ENCODE measurements around the gene UBE2G2.
A peak's percentile ranks its signal among the peaks of the same experiment; 100 is the strongest.

UBE2G2 gene

GRCh38 chr21:44828362-44829056 is 26.9 kb upstream of the UBE2G2 start:
- FAIRE-seq (no peak), DNase-seq (ENCODE audit: insufficient read length, low spot score) (no peak)
- no peak for TF ChIP-seq POLR2A (IDR thresholded peaks at IDR 0.05; ENCODE audit: low read depth, low read length)
- TF ChIP-seq PAX5 (IDR thresholded peaks at IDR 0.05; ENCODE audit: insufficient read depth, low read length, severe bottlenecking) = no peak
- no peak for TF ChIP-seq SPI1 (IDR thresholded peaks at IDR 0.05; ENCODE audit: low read depth, low read length)
- no peak for TF ChIP-seq POLR2AphosphoS5 (IDR thresholded peaks at IDR 0.05; ENCODE audit: low read depth, low read length)
- no peak for TF ChIP-seq TAF1 (IDR thresholded peaks at IDR 0.05; ENCODE audit: low read depth, low read length)
- TF ChIP-seq POU2F2 (IDR thresholded peaks at IDR 0.05; ENCODE audit: low read depth, low read length) = no peak

- DNase-seq (ENCODE audit: insufficient read length, low spot score) (no peak), FAIRE-seq (no peak)
- no peak for TF ChIP-seq SPI1 (IDR thresholded peaks at IDR 0.05; ENCODE audit: low read depth, low read length)
- no peak for TF ChIP-seq PAX5 (IDR thresholded peaks at IDR 0.05; ENCODE audit: insufficient read depth, low read length, severe bottlenecking)
- no peak for TF ChIP-seq POU2F2 (IDR thresholded peaks at IDR 0.05; ENCODE audit: low read depth, low read length)
- no peak for TF ChIP-seq POLR2A (IDR thresholded peaks at IDR 0.05; ENCODE audit: low read depth, low read length)
- no peak for TF ChIP-seq TAF1 (IDR thresholded peaks at IDR 0.05; ENCODE audit: low read depth, low read length)
- TF ChIP-seq POLR2AphosphoS5 (IDR thresholded peaks at IDR 0.05; ENCODE audit: low read depth, low read length) = no peak
These were observed 21.6 kb upstream of the UBE2G2 start for GRCh38 chr21:44823179-44823660.

GRCh38 chr21:44822484-44823178 is 21.0 kb upstream of the UBE2G2 start:
- DNase-seq (ENCODE audit: insufficient read length, low spot score) (no peak), FAIRE-seq (no peak)
- TF ChIP-seq POLR2AphosphoS5 (IDR thresholded peaks at IDR 0.05; ENCODE audit: low read depth, low read length) (no peak), PAX5 (IDR thresholded peaks at IDR 0.05; ENCODE audit: insufficient read depth, low read length, severe bottlenecking) (no peak), TAF1 (IDR thresholded peaks at IDR 0.05; ENCODE audit: low read depth, low read length) (no peak), POLR2A (IDR thresholded peaks at IDR 0.05; ENCODE audit: low read depth, low read length) (no peak), POU2F2 (IDR thresholded peaks at IDR 0.05; ENCODE audit: low read depth, low read length) (no peak), SPI1 (IDR thresholded peaks at IDR 0.05; ENCODE audit: low read depth, low read length) (no peak)

- FAIRE-seq (no peak), DNase-seq (ENCODE audit: insufficient read length, low spot score) (no peak)
- TF ChIP-seq SPI1 (IDR thresholded peaks at IDR 0.05; ENCODE audit: low read depth, low read length) (no peak), POLR2A (IDR thresholded peaks at IDR 0.05; ENCODE audit: low read depth, low read length) (no peak), POU2F2 (IDR thresholded peaks at IDR 0.05; ENCODE audit: low read depth, low read length) (no peak), PAX5 (IDR thresholded peaks at IDR 0.05; ENCODE audit: insufficient read depth, low read length, severe bottlenecking) (no peak), POLR2AphosphoS5 (IDR thresholded peaks at IDR 0.05; ENCODE audit: low read depth, low read length) (no peak), TAF1 (IDR thresholded peaks at IDR 0.05; ENCODE audit: low read depth, low read length) (no peak)
These were observed 19.2 kb upstream of the UBE2G2 start for GRCh38 chr21:44820851-44821250.

- FAIRE-seq (no peak), DNase-seq (ENCODE audit: insufficient read length, low spot score) (no peak)
- TF ChIP-seq POU2F2 (IDR thresholded peaks at IDR 0.05; ENCODE audit: low read depth, low read length) (no peak), TAF1 (IDR thresholded peaks at IDR 0.05; ENCODE audit: low read depth, low read length) (no peak), POLR2AphosphoS5 (IDR thresholded peaks at IDR 0.05; ENCODE audit: low read depth, low read length) (no peak), PAX5 (IDR thresholded peaks at IDR 0.05; ENCODE audit: insufficient read depth, low read length, severe bottlenecking) (no peak), POLR2A (IDR thresholded peaks at IDR 0.05; ENCODE audit: low read depth, low read length) (no peak), SPI1 (IDR thresholded peaks at IDR 0.05; ENCODE audit: low read depth, low read length) (no peak)
These were observed 17.9 kb upstream of the UBE2G2 start for GRCh38 chr21:44819283-44820243.

- DNase-seq (ENCODE audit: insufficient read length, low spot score) (no peak), FAIRE-seq (no peak)
- TF ChIP-seq POLR2A (IDR thresholded peaks at IDR 0.05; ENCODE audit: low read depth, low read length) (no peak), PAX5 (IDR thresholded peaks at IDR 0.05; ENCODE audit: insufficient read depth, low read length, severe bottlenecking) (no peak), TAF1 (IDR thresholded peaks at IDR 0.05; ENCODE audit: low read depth, low read length) (no peak), POU2F2 (IDR thresholded peaks at IDR 0.05; ENCODE audit: low read depth, low read length) (no peak), SPI1 (IDR thresholded peaks at IDR 0.05; ENCODE audit: low read depth, low read length) (no peak), POLR2AphosphoS5 (IDR thresholded peaks at IDR 0.05; ENCODE audit: low read depth, low read length) (no peak)
These were observed 17.0 kb upstream of the UBE2G2 start for GRCh38 chr21:44818640-44819011.

GRCh38 chr21:44817914-44818639 is 16.5 kb upstream of the UBE2G2 start, which contains the start of gene SUMO3:
Gene SUMO3, minus strand, starts transcription at chr21:44818062. Its CDS starts 94 bp downstream, at chr21:44817968.
- TF ChIP-seq POLR2AphosphoS5 (IDR thresholded peaks at IDR 0.05; ENCODE audit: low read depth, low read length) (peak; percentile 50; the same call in 1 of the 2 replicates), TAF1 (IDR thresholded peaks at IDR 0.05; ENCODE audit: low read depth, low read length) (peak; percentile 68; the same call in 1 of the 2 replicates), POLR2A (IDR thresholded peaks at IDR 0.05; ENCODE audit: low read depth, low read length) (peak; percentile 63), PAX5 (IDR thresholded peaks at IDR 0.05; ENCODE audit: insufficient read depth, low read length, severe bottlenecking) (no peak), SPI1 (IDR thresholded peaks at IDR 0.05; ENCODE audit: low read depth, low read length) (no peak)
- peak; percentile 92 for DNase-seq (ENCODE audit: insufficient read length, low spot score)
- FAIRE-seq = peak; percentile 97

GRCh38 chr21:44817506-44817880 is 15.9 kb upstream of the UBE2G2 start:
- peak; percentile 95 for DNase-seq (ENCODE audit: insufficient read length, low spot score)
- FAIRE-seq = no peak
- TF ChIP-seq SPI1 (IDR thresholded peaks at IDR 0.05; ENCODE audit: low read depth, low read length) (no peak), POLR2AphosphoS5 (IDR thresholded peaks at IDR 0.05; ENCODE audit: low read depth, low read length) (no peak), POU2F2 (IDR thresholded peaks at IDR 0.05; ENCODE audit: low read depth, low read length) (no peak), TAF1 (IDR thresholded peaks at IDR 0.05; ENCODE audit: low read depth, low read length) (no peak), POLR2A (IDR thresholded peaks at IDR 0.05; ENCODE audit: low read depth, low read length) (no peak), PAX5 (IDR thresholded peaks at IDR 0.05; ENCODE audit: insufficient read depth, low read length, severe bottlenecking) (no peak)

Data from GM12891 (cell line).